Ectodermal cell (in vitro differentiated cells): Measurements from ENCODE around the gene SOWAHD.
"Not testable (repeated sequence)": the region's sequence is repeated elsewhere in the genome, so short reads cannot be mapped to it uniquely, and the experiment has no call there.

Experiments
- H3K27ac ChIP-seq: 2 replicates; pipeline ENCODE4 v1.7.0; 2013; ENCODE audit warnings: mild to moderate bottlenecking, low read depth, low read length; ENCODE audit not compliant: insufficient read depth, poor library complexity, severe bottlenecking
- H3K27me3 ChIP-seq: 2 replicates; pipeline ENCODE4 v1.7.0; 2013; ENCODE audit warnings: mild to moderate bottlenecking, low read length; ENCODE audit not compliant: insufficient read depth, control insufficient read depth, poor library complexity, severe bottlenecking
- H3K36me3 ChIP-seq: one replicate; pipeline ENCODE4 v1.7.0; 2013; ENCODE audit warnings: low read length; ENCODE audit not compliant: control insufficient read depth, insufficient read depth
- H3K4me1 ChIP-seq: one replicate; pipeline ENCODE4 v1.7.0; 2013; ENCODE audit warnings: low read length; ENCODE audit not compliant: control insufficient read depth, insufficient read depth
- H3K4me3 ChIP-seq: 2 replicates; pipeline ENCODE4 v1.7.0; 2013; ENCODE audit warnings: low read depth, low read length, control low read depth; ENCODE audit not compliant: insufficient read depth
- H3K9me3 ChIP-seq: 2 replicates; pipeline ENCODE4 v1.7.0; 2013; ENCODE audit warnings: mild to moderate bottlenecking, low read length, moderate library complexity; ENCODE audit not compliant: control insufficient read depth
- WGBS, 2 experiments: methylation state at CpG; one replicate each; pipeline ENCODE4 v1.1.7; 2013; ENCODE audit warnings: missing lambda C conversion rate in 2 of 2; 5-methylcytosine and 5-hydroxymethylcytosine counted together

Gene SOWAHD

GRCh38 chrX:119783026-119783425, 24.6 kb downstream of the SOWAHD start:
- H3K4me1 ChIP-seq, result no peaks in the 10 kb centered on the region
- WGBS, 2 experiments, result 94 to 95% methylated on average over 5 of the region's 5 CpGs

GRCh38 chrX:119784747-119785446, 26.5 kb downstream of the SOWAHD start:
- no peak overlapping the region for H3K27ac ChIP-seq
- H3K4me1 ChIP-seq, result no peaks in the 10 kb centered on the region
- no peak overlapping the region for H3K4me3 ChIP-seq
- no peaks in the 10 kb centered on the region for H3K9me3 ChIP-seq
- no peaks in the 10 kb centered on the region for H3K27me3 ChIP-seq
- peaks cover 3% of the 10 kb centered on the region for H3K36me3 ChIP-seq
- WGBS, 2 experiments, result 88 to 89% methylated on average over 14 of the region's 14 CpGs

More at GRCh38 chrX:119783026-119783425, 24.6 kb downstream of the SOWAHD start:
- no peak overlapping the region for H3K27ac ChIP-seq
- H3K27me3 ChIP-seq, result no peaks in the 10 kb centered on the region
- H3K36me3 ChIP-seq, result peaks cover 3% of the 10 kb centered on the region
- no peak overlapping the region for H3K4me3 ChIP-seq
- no peaks in the 10 kb centered on the region for H3K9me3 ChIP-seq

- Histone ChIP-seq H3K4me3 (peak overlapping the region; percentile 80), H3K4me1 (no peaks in the 10 kb centered on the region), H3K27ac (peak overlapping the region; percentile 95), H3K27me3 (no peaks in the 10 kb centered on the region), H3K36me3 (no peaks in the 10 kb centered on the region), H3K9me3 (no peaks in the 10 kb centered on the region)
- WGBS, 2 experiments, result 0% methylated on average over 31 of the region's 31 CpGs
Measured at GRCh38 chrX:119790977-119791436, 32.6 kb downstream of the SOWAHD start.

- Histone ChIP-seq H3K4me1 (no peaks in the 10 kb centered on the region), H3K27me3 (no peaks in the 10 kb centered on the region), H3K4me3 (peak within 1 kb of the TSS; percentile 80), H3K36me3 (no peaks in the 10 kb centered on the region), H3K27ac (peak within 1 kb of the TSS; percentile 95), H3K9me3 (no peaks in the 10 kb centered on the region)
- WGBS, 2 experiments, result 0% methylated on average over 58 of the region's 58 CpGs
Measured at GRCh38 chrX:119791437-119792231, 33.2 kb downstream of the SOWAHD start, which contains the start of gene RPL39. Gene RPL39, minus strand, starts transcription at chrX:119791630. Its CDS starts 54 bp downstream, at chrX:119791576.

GRCh38 chrX:119801253-119802221, 43.1 kb downstream of the SOWAHD start:
- 90 to 93% methylated on average over 2 of the region's 2 CpGs for WGBS, 2 experiments
- Histone ChIP-seq H3K4me3 (no peak overlapping the region), H3K36me3 (no peaks in the 10 kb centered on the region), H3K4me1 (no peaks in the 10 kb centered on the region), H3K27ac (no peak overlapping the region), H3K27me3 (no peaks in the 10 kb centered on the region), H3K9me3 (no peaks in the 10 kb centered on the region)

GRCh38 chrX:119802546-119802945, 44.2 kb downstream of the SOWAHD start:
- 94 to 95% methylated on average over 5 to 8 of the region's 8 CpGs for WGBS, 2 experiments
- H3K4me3 ChIP-seq, result no peak overlapping the region
- H3K27ac ChIP-seq, result no peak overlapping the region
- no peaks in the 10 kb centered on the region for H3K36me3 ChIP-seq
- no peaks in the 10 kb centered on the region for H3K27me3 ChIP-seq
- no peaks in the 10 kb centered on the region for H3K4me1 ChIP-seq
- H3K9me3 ChIP-seq, result no peaks in the 10 kb centered on the region

GRCh38 chrX:119808461-119808860, 50.1 kb downstream of the SOWAHD start:
- not testable (repeated sequence) for H3K27me3 ChIP-seq, H3K9me3 ChIP-seq, H3K27ac ChIP-seq, H3K4me1 ChIP-seq, H3K4me3 ChIP-seq, H3K36me3 ChIP-seq
- 70% methylated on average over 2 of the region's 4 CpGs; no CpG with 5 or more reads in 1 of the 2 experiments for WGBS, 2 experiments

GRCh38 chrX:119809185-119809666, 50.8 kb downstream of the SOWAHD start:
- Histone ChIP-seq H3K36me3 (no peaks in the 10 kb centered on the region), H3K4me1 (no peaks in the 10 kb centered on the region), H3K27me3 (no peaks in the 10 kb centered on the region), H3K9me3 (no peaks in the 10 kb centered on the region), H3K27ac (no peak overlapping the region), H3K4me3 (no peak overlapping the region)
- WGBS, 2 experiments, result 92 to 94% methylated on average over 1 of the region's 1 CpG
